Sigmoid colon (tissue), 7 donors: ENCODE results near the gene GTF2H1. TPM values are rescaled to one million over a fixed set of nuclear protein-coding genes. Genes with fewer than 3 reads are reported as not detected.

Source experiments
- DNase-seq: peaks from one replicate; pipeline ENCODE4 v3.0.0-alpha.2; 2019
- H3K27ac ChIP-seq, 4 donors: fragments of 200-600 bp; sonication (generic); one replicate each; pipeline ENCODE4 v1.5.1; 2016 to 2019; ENCODE audit warnings: mild to moderate bottlenecking in 1 of 4
- H3K27me3 ChIP-seq, 3 donors: fragments of 200-600 bp; sonication (generic); one replicate each; pipeline ENCODE4 v1.5.1; 2019; ENCODE audit warnings: mild to moderate bottlenecking in 1 of 3
- H3K36me3 ChIP-seq, 4 donors: fragments of 200-600 bp; sonication (generic); one replicate each; pipeline ENCODE4 v1.5.1; 2016 to 2019
- H3K4me1 ChIP-seq, 4 donors: fragments of 200-600 bp; sonication (generic); one replicate each; pipeline ENCODE4 v1.5.1; 2017 to 2019
- H3K4me3 ChIP-seq, 4 donors: fragments of 200-600 bp; sonication (generic); one replicate each; pipeline ENCODE4 v1.5.1; 2017 to 2019; ENCODE audit warnings: mild to moderate bottlenecking in 2 of 4, moderate library complexity in 1 of 4
- H3K9me3 ChIP-seq, 4 donors: fragments of 200-600 bp in 3 of 4; sonication (generic) in 3 of 4; one replicate each; pipeline versions ENCODE4 v1.5.1 to v1.6.1; 2013 to 2019
- EP300 ChIP-seq, 4 donors: sonication (generic); formaldehyde crosslinking; IDR thresholded peaks; one replicate each; pipeline ENCODE4 v1.6.1; 2017; ENCODE audit warnings: antibody characterized with exemption in 4 of 4
- POLR2A ChIP-seq, 2 donors: fragments of 450-650 bp; IDR thresholded peaks; one replicate each; pipeline ENCODE4 v1.6.1; 2016; ENCODE audit warnings: antibody characterized with exemption in 2 of 2, mild to moderate bottlenecking in 2 of 2, moderate library complexity in 2 of 2
- POLR2AphosphoS5 ChIP-seq, 4 donors: sonication (generic); formaldehyde crosslinking; IDR thresholded peaks; one replicate each; pipeline ENCODE4 v1.6.1; 2017; ENCODE audit warnings: antibody characterized with exemption in 4 of 4
- WGBS, 2 donors: extraction: QIAGEN DNeasy Blood & Tissue Kit; methylation state at CpG; one replicate each; pipeline ENCODE4 v1.1.7; 2013; 5-methylcytosine and 5-hydroxymethylcytosine counted together
- intact Hi-C: fragments of 100-400 bp; cut with DNase I; formaldehyde crosslinking; loops from one replicate; pipeline ENCODE4 v1.15.1; 2023
- polyA plus RNA-seq, 3 donors: library from polyadenylated mRNA; stranded (reverse); fragments of 200-250 nt; gene quantifications; one replicate each; pipeline ENCODE4 v1.2.3, GENCODE V29; 2013
- total RNA-seq, 4 donors: library from RNA; depleted of rRNA; stranded (reverse); fragments of >200 nt; gene quantifications; one replicate each; pipeline ENCODE4 v1.1.0, GENCODE V29; 2016
- TF ChIP-seq, protein P1 (sequence below), 4 experiments: fragments of 450-650 bp in 3 of 4; fragments of 200-600 bp in 1 of 4; IDR thresholded peaks; one replicate each; pipeline ENCODE4 v1.5.1; 2016 to 2019; ENCODE audit warnings: antibody characterized with exemption in 4 of 4, mild to moderate bottlenecking in 3 of 4, moderate library complexity in 2 of 4
- donor health status: healthy with polysubstance abuse.
- donor health status: Bipolar disorder and iron deficiency.
- donor health status: healthy.

The GTF2H1 gene
- total and polyA plus RNA-seq, 7 donors: 22.9 to 61.0 (median 50.2) TPM

GRCh38 chr11:18332302-18332701 is 9.9 kb downstream of the GTF2H1 start:
- TF ChIP-seq POLR2A (IDR thresholded peaks at IDR 0.05): no peak
- TF ChIP-seq, protein P1, sequence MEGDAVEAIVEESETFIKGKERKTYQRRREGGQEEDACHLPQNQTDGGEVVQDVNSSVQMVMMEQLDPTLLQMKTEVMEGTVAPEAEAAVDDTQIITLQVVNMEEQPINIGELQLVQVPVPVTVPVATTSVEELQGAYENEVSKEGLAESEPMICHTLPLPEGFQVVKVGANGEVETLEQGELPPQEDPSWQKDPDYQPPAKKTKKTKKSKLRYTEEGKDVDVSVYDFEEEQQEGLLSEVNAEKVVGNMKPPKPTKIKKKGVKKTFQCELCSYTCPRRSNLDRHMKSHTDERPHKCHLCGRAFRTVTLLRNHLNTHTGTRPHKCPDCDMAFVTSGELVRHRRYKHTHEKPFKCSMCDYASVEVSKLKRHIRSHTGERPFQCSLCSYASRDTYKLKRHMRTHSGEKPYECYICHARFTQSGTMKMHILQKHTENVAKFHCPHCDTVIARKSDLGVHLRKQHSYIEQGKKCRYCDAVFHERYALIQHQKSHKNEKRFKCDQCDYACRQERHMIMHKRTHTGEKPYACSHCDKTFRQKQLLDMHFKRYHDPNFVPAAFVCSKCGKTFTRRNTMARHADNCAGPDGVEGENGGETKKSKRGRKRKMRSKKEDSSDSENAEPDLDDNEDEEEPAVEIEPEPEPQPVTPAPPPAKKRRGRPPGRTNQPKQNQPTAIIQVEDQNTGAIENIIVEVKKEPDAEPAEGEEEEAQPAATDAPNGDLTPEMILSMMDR (IDR thresholded peaks at IDR 0.05): no peak
- no peak for TF ChIP-seq EP300 (IDR thresholded peaks at IDR 0.05)
- no peak for TF ChIP-seq POLR2AphosphoS5 (IDR thresholded peaks at IDR 0.05)
- Histone ChIP-seq H3K27ac (no peak overlapping the region), H3K27me3 (no peaks in the 10 kb centered on the region), H3K36me3 (peaks cover 26 to 73% (median 30%) of the 10 kb centered on the region in 4 donors), H3K9me3 (no peaks in the 10 kb centered on the region), H3K4me1 (no peaks in the 10 kb centered on the region), H3K4me3 (no peak overlapping the region)
- intact Hi-C loops: no loop called here
- no peak for DNase-seq
- 59 to 78% methylated on average over 1 of the region's 1 CpG for WGBS, 2 donors

DNA sequence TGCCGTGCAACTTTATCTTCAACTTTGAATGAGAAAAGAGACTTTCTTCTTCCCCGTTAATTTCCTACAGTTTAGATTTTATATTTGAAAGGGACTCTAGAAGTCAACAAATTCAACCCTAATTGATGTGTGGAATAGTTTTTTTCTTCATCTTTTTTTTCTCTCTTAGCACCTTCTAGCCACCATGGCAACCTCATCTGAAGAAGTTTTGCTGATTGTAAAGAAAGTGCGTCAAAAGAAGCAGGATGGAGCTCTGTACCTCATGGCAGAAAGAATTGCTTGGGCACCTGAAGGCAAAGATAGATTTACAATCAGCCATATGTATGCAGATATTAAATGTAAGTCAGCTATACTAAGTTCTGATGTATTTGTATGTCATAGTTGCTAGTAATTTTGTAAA is 10.5 kb downstream of the GTF2H1 start:
- Histone ChIP-seq H3K36me3 (peaks cover 27 to 79% (median 33%) of the 10 kb centered on the region in 4 donors), H3K4me3 (no peak overlapping the region), H3K4me1 (no peaks in the 10 kb centered on the region), H3K27me3 (no peaks in the 10 kb centered on the region), H3K9me3 (no peaks in the 10 kb centered on the region), H3K27ac (no peak overlapping the region)
- TF ChIP-seq EP300 (IDR thresholded peaks at IDR 0.05) (no peak), POLR2AphosphoS5 (IDR thresholded peaks at IDR 0.05) (no peak), POLR2A (IDR thresholded peaks at IDR 0.05) (no peak)
- TF ChIP-seq, protein P1 (IDR thresholded peaks at IDR 0.05): no peak
- no peak for DNase-seq
- WGBS, 2 donors: 86 to 96% methylated on average over 3 of the region's 3 CpGs
- intact Hi-C loops: no loop called here

GRCh38 chr11:18347471-18348125 is 25.2 kb downstream of the GTF2H1 start:
- Histone ChIP-seq H3K27ac (no peak overlapping the region), H3K36me3 (peaks cover 10 to 79% (median 33%) of the 10 kb centered on the region in 4 donors), H3K4me3 (no peak overlapping the region), H3K27me3 (no peaks in the 10 kb centered on the region), H3K9me3 (no peaks in the 10 kb centered on the region), H3K4me1 (no peaks in the 10 kb centered on the region)
- TF ChIP-seq EP300 (IDR thresholded peaks at IDR 0.05) (no peak), POLR2AphosphoS5 (IDR thresholded peaks at IDR 0.05) (no peak), POLR2A (IDR thresholded peaks at IDR 0.05) (no peak)
- TF ChIP-seq, protein P1 (IDR thresholded peaks at IDR 0.05): no peak
- WGBS, 2 donors: 84 to 88% methylated on average over 5 of the region's 5 CpGs
- DNase-seq: no peak
- intact Hi-C loops: no loop called here

GRCh38 chr11:18352581-18352980 is 30.2 kb downstream of the GTF2H1 start:
- H3K36me3 ChIP-seq: peaks cover 9 to 79% (median 23%) of the 10 kb centered on the region in 4 donors
- DNase-seq: no peak

GRCh38 chr11:18358646-18359045 is 36.3 kb downstream of the GTF2H1 start:
- TF ChIP-seq, protein P1 (IDR thresholded peaks at IDR 0.05): no peak
- TF ChIP-seq POLR2A (IDR thresholded peaks at IDR 0.05): no peak
- no peak for TF ChIP-seq POLR2AphosphoS5 (IDR thresholded peaks at IDR 0.05)
- TF ChIP-seq EP300 (IDR thresholded peaks at IDR 0.05): no peak
- DNase-seq: no peak
- 88 to 91% methylated on average over 4 of the region's 4 CpGs for WGBS, 2 donors
- no peak overlapping the region for H3K27ac ChIP-seq
- intact Hi-C loops: no loop called here
- H3K4me1 ChIP-seq: no peaks in the 10 kb centered on the region
- H3K36me3 ChIP-seq: peaks cover 21 to 94% (median 43%) of the 10 kb centered on the region in 4 donors
- H3K4me3 ChIP-seq: no peak overlapping the region
- no peaks in the 10 kb centered on the region for H3K9me3 ChIP-seq
- H3K27me3 ChIP-seq: no peaks in the 10 kb centered on the region

More at GRCh38 chr11:18352581-18352980, 30.2 kb downstream of the GTF2H1 start:
- H3K4me3 ChIP-seq: no peak overlapping the region
- no peaks in the 10 kb centered on the region for H3K27me3 ChIP-seq
- TF ChIP-seq POLR2AphosphoS5 (IDR thresholded peaks at IDR 0.05) (no peak), POLR2A (IDR thresholded peaks at IDR 0.05) (no peak)
- no peak overlapping the region for H3K27ac ChIP-seq
- no peaks in the 10 kb centered on the region for H3K4me1 ChIP-seq
- H3K9me3 ChIP-seq: no peaks in the 10 kb centered on the region
- intact Hi-C loops: no loop called here
- WGBS, 2 donors: 91 to 94% methylated on average over 3 of the region's 3 CpGs
